ENCODE results near the gene BCAN.
"Not testable (repeated sequence)": the region's sequence is repeated elsewhere in the genome, so short reads cannot be mapped to it uniquely, and the experiment has no call there.

The BCAN gene

DNA sequence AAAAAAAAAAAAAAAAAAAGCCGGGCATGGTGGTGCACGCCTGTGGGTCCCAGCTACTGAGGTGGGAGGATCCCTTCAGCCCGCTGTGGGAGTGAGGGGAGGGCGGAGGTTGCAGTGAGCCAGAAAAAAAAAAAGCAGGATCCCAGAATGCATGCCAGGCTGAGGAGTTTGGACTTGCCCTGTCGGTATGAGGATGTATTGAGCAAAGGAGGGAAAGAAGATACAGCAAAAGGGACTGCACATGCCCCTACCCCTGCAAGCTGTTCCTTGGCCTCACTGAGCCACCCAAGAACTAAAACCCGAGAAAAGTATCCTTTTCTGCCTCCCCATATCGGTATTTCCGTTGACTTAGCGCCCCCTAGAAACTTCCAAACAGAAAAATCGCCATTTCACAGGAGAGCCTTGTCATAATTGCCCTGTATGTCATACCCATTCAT is 39.3 kb upstream of the BCAN start:
- Mint-ChIP-seq H3K4me3 (peak overlapping the region; percentile 10), H3K27me3 (peaks cover 1% of the 10 kb centered on the region), H3K27ac (no peak overlapping the region), H3K36me3 (ENCODE audit: low read depth) (peaks cover 21% of the 10 kb centered on the region), H3K4me1 (ENCODE audit: low read depth) (peaks cover 28% of the 10 kb centered on the region), H3K9me3 (no peaks in the 10 kb centered on the region)
- intact Hi-C loops (cut with micrococcal nuclease) = no loop called here

DNA sequence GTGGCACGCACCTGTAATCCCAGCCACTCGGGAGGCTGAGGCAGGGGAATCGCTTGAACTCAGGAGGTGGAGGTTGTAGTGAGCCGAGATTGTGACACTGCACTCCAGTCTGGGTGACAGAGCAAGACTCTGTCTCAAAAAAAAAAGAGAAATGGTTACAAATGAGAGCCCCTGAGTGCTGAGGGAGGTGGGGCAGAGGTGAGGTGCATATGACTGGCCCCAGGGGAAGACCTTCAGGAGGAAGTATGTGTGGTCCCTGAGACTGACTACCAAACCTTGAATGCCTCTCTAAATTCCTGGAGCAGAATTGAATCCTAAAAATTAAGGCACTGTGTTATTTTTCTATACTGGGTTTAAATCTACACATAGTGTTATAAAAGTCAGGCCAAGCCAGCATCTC is 34.6 kb upstream of the BCAN start:
- H3K27ac Mint-ChIP-seq; H3K4me3 Mint-ChIP-seq; H3K9me3 Mint-ChIP-seq; H3K36me3 Mint-ChIP-seq (ENCODE audit: low read depth): not testable (repeated sequence)
- Mint-ChIP-seq H3K4me1 (ENCODE audit: low read depth) (peaks cover 16% of the 10 kb centered on the region), H3K27me3 (peaks cover 24% of the 10 kb centered on the region)
- intact Hi-C loops (cut with micrococcal nuclease) = loop anchor here (5.0 kb wide), 1 partner anchor 220 kb away; no protein-coding TSS in a partner anchor

DNA sequence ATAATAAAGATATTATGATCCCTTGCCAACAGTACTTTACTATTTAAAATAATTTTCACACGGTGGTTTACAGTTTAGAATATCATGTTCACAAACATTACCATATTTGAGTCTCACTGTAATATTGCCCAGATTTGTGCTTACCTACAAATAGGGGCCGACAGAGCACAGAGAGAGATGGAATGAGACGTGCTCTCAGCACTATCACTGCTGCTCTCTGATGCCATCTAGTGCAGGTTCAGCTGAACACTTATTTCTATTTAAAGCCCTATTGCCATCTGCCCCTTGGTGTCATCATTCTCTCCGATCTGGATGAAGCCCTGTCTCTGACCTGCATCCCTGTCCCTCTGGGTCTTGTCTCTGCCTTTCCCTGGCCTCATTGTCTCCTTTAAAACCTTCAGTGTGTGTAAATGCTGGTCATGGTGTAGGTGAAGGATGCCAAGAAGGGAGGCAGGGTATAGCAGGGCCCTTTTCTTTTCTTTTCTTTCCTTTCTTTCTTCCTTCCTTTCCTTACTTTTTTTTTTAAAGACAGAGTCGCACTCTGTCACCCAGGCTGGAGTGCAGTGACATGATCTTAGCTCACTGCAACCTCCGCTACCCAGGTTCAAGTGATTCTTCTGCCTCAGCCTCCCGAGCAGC is 33.8 kb upstream of the BCAN start:
- no peak overlapping the region for H3K4me3 Mint-ChIP-seq
- H3K27ac Mint-ChIP-seq = no peak overlapping the region

DNA sequence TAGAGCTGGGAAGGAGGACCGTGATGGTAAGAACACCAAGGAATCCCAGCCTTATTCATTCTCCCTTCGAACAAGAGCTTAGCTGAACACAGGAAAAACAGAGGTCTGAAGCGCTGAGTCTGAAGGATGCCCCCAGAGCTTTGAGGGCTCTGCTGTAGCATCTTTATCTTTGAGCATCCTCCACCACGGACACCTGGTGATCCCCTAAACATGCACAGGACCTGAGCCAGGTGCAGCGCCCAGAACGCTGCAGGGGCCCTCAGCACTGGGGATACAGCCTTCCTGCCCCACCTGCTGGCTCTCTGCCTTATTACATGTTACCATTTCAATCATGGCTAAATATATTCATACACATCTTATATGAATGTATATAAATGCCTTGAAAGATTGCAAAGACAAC is 32.9 kb upstream of the BCAN start:
- Mint-ChIP-seq H3K27ac (no peak overlapping the region), H3K4me1 (ENCODE audit: low read depth) (peaks cover 18% of the 10 kb centered on the region), H3K27me3 (peaks cover 30% of the 10 kb centered on the region), H3K4me3 (no peak overlapping the region), H3K36me3 (ENCODE audit: low read depth) (no peaks in the 10 kb centered on the region), H3K9me3 (no peaks in the 10 kb centered on the region)
- intact Hi-C loops (cut with micrococcal nuclease) = loop anchor here (1.0 to 5.0 kb wide), 3 partner anchors 25 to 222 kb away; no protein-coding TSS in a partner anchor

More for the DNA sequence above, 33.8 kb upstream of the BCAN start:
- Mint-ChIP-seq H3K9me3 (no peaks in the 10 kb centered on the region), H3K27me3 (peaks cover 30% of the 10 kb centered on the region), H3K36me3 (ENCODE audit: low read depth) (no peaks in the 10 kb centered on the region), H3K4me1 (ENCODE audit: low read depth) (peaks cover 18% of the 10 kb centered on the region)
- intact Hi-C loops (cut with micrococcal nuclease) = loop anchor here (1.0 to 5.0 kb wide), 3 partner anchors 24 to 221 kb away; no protein-coding TSS in a partner anchor

DNA sequence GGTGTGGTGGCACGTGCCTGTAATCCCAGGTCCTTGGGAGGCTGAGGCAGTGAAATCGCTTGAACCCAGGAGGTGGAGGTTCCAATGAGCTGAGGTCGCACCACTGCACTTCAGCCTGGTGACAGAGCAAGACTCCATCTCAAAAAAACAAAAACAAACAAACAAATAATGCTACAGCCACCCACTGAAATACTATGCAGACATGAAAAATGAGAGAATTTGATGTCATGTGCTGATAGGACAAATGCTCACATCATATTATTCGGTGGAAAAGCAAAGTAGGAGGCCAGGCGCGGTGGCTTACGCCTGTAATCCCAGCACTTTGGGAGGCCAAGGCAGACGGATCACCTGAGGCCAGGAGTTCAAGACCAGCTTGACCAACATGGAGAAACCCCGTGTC is 31.8 kb upstream of the BCAN start:
- H3K9me3 Mint-ChIP-seq; H3K4me3 Mint-ChIP-seq; intact Hi-C loops (cut with micrococcal nuclease); H3K27ac Mint-ChIP-seq; H3K36me3 Mint-ChIP-seq (ENCODE audit: low read depth): not testable (repeated sequence)
- Mint-ChIP-seq H3K27me3 (peaks cover 39% of the 10 kb centered on the region), H3K4me1 (ENCODE audit: low read depth) (peaks cover 15% of the 10 kb centered on the region)

DNA sequence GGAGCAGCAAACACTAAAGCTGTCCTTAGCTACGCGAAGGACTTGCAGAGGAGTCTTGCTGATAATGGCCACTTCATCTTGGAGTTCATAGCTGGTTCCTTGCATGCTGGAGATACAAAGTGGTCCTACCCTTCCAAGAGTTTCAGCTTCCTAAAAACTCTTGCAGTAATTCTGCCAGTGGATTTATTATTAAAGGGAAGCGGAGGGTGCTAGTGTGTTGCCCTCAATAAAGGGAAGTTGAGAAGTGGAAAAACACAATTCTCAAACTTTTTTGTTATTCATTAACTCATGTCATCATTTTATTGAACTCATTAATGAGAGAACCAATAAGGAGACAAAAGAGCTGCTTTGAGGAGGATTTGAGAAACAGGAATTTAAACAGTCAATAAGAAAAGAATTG is 29.3 kb upstream of the BCAN start:
- Mint-ChIP-seq H3K27me3 (peaks cover 60% of the 10 kb centered on the region), H3K36me3 (ENCODE audit: low read depth) (no peaks in the 10 kb centered on the region), H3K4me3 (no peak overlapping the region), H3K27ac (no peak overlapping the region), H3K4me1 (ENCODE audit: low read depth) (peaks cover 21% of the 10 kb centered on the region), H3K9me3 (no peaks in the 10 kb centered on the region)
- intact Hi-C loops (cut with micrococcal nuclease) = no loop called here

DNA sequence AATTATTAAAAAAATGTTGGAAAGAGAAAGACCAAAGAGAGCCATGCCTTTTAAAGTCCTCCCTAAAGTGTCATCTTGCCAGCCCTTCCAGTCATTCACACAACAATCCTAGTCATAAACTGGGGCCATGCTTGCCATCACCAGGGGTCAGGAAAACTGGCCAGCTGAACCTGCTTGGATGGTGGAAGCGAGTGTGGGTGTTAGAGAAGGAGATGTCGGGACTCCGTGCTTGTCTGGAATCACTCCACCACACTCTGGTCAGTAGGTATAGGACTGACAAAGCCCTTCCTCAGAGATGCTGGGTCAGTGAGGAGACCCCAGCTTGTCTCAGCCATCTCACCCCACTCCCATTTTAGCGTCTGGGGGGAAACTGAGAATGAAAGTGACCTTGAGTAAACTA is 26.0 kb upstream of the BCAN start:
- Mint-ChIP-seq H3K27me3 (peaks cover 78% of the 10 kb centered on the region), H3K27ac (no peak overlapping the region), H3K4me1 (ENCODE audit: low read depth) (peaks cover 15% of the 10 kb centered on the region), H3K9me3 (no peaks in the 10 kb centered on the region), H3K4me3 (no peak overlapping the region), H3K36me3 (ENCODE audit: low read depth) (no peaks in the 10 kb centered on the region)
- intact Hi-C loops (cut with micrococcal nuclease) = no loop called here

DNA sequence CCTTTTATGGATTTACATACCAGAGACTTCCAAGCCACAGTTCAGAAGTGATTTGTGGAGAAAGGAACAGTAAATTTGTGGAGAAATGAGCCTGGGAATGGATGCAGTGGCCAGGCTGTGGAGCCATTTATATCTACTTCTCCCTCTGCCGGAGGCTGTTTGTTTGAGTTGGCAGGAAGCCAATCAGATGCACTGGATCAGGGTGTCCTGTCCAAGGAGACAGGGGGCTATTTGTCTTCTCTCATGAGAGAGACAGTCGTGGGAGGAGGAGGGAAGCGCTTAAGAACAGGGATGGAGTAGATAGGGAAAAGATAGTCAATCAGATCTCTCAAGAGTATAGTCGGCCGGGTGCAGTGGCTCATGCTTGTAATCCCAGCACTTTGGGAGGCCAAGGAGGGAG is 25.5 kb upstream of the BCAN start:
- Mint-ChIP-seq H3K27ac (no peak overlapping the region), H3K27me3 (peaks cover 79% of the 10 kb centered on the region), H3K9me3 (no peaks in the 10 kb centered on the region), H3K4me3 (no peak overlapping the region), H3K36me3 (ENCODE audit: low read depth) (no peaks in the 10 kb centered on the region), H3K4me1 (ENCODE audit: low read depth) (peaks cover 15% of the 10 kb centered on the region)
- intact Hi-C loops (cut with micrococcal nuclease) = no loop called here

DNA sequence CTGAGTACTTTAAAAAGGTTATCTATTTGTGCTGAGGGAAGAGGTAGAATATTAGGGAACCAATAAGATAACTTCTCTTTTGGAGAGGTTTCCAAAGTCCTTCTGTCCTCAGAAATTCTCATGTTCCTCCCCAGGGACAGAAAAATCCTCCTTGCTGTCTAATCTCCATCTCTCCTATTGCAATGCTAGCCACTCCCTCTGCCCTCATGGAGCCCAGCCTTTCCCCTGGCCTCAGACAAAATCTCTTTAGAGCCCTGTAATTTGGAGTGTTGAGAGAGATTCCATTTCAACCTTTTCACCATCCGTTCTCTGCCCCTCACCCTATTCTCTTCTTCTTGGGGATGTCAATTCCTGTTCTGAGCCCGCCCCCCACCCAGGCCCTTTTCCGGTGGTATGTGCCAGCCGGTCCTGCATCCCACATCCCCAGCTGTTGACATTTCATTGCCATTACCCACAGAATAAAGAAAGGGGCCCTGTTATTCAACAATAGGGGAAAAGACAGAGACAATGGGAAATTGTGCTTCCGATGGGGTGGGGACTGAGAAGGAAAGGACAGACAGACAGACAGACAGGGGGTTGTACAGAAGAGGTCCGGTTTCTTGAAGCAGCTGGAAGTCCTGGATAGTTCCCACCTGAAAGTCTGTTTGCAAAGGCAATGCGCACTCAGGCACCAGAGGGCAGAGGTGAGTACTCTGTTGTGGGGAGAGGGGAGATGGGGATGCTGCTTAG is 22.9 kb upstream of the BCAN start, which contains the start of gene HAPLN2:
Gene HAPLN2, plus strand, starts transcription at position 563 of the 729 bp plus-strand sequence. CDS start 4,076 bp downstream, outside the sequence.
- H3K4me1 Mint-ChIP-seq (ENCODE audit: low read depth) = peaks cover 8% of the 10 kb centered on the region
- no peak within 1 kb of the TSS for H3K4me3 Mint-ChIP-seq
- H3K9me3 Mint-ChIP-seq = no peaks in the 10 kb centered on the region
- no peaks in the 10 kb centered on the region for H3K36me3 Mint-ChIP-seq (ENCODE audit: low read depth)
- no peak within 1 kb of the TSS for H3K27ac Mint-ChIP-seq
- intact Hi-C loops (cut with micrococcal nuclease) = no loop called here
- peaks cover 88% of the 10 kb centered on the region for H3K27me3 Mint-ChIP-seq

DNA sequence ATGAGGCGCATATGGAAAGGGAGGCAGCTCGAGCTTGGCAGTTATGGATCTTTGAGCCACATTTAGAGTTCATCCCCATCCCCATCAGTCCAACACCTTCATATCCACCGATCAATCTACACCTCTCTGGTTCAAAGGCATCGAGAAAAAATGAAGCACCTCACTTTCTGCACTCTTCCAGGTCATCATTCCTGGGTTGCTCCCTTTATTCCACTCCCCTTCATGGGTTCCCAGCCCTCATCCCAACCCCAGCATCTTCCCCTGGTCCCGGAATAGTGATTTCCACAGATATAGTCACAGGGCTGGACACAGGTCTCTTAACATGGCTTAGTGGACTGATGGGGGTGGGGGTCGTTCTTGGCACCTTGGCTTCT is 22.3 kb upstream of the BCAN start:
- Mint-ChIP-seq H3K27ac (no peak overlapping the region), H3K4me1 (ENCODE audit: low read depth) (peaks cover 14% of the 10 kb centered on the region), H3K9me3 (no peaks in the 10 kb centered on the region), H3K27me3 (peaks cover 88% of the 10 kb centered on the region), H3K36me3 (ENCODE audit: low read depth) (no peaks in the 10 kb centered on the region), H3K4me3 (no peak overlapping the region)
- intact Hi-C loops (cut with micrococcal nuclease) = no loop called here

DNA sequence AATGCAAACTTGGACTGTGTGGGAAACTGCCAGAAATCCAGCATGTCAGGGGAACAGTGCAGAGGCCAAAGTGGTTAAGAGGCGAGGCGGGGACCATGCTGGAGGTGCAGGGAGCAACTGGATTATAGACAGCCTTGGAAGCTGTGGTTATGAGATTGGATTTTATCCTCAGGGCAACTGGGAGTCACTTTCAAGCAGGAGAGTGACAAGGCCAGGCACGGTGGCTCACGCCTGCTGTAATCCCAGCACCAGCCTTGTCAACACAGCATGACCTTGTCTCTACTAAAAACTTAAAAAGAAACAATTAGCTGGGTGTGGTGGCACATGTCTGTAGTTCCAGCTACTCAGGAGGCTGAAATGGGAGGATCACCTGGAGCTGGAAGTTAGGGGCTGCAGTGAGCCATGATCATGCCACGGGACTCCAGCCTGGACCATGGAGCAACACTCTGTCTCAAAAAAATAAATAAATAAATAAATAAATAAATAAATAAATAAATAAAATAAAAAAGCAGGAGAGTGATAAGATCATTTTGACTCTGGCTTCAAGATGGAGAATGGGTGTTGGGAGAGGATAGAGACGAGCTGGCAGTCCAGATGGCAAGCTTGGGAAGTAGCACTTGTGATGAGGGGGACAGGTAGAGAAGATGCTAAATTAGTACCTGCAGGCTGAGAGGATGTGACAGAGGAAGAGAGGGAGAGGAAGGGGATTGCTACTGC is 19.2 kb upstream of the BCAN start:
- H3K27me3 Mint-ChIP-seq = peaks cover 87% of the 10 kb centered on the region
- intact Hi-C loops (cut with micrococcal nuclease) = no loop called here
- peaks cover 15% of the 10 kb centered on the region for H3K4me1 Mint-ChIP-seq (ENCODE audit: low read depth)
- H3K36me3 Mint-ChIP-seq (ENCODE audit: low read depth) = no peaks in the 10 kb centered on the region
- no peak overlapping the region for H3K4me3 Mint-ChIP-seq
- H3K27ac Mint-ChIP-seq = no peak overlapping the region
- no peaks in the 10 kb centered on the region for H3K9me3 Mint-ChIP-seq

DNA sequence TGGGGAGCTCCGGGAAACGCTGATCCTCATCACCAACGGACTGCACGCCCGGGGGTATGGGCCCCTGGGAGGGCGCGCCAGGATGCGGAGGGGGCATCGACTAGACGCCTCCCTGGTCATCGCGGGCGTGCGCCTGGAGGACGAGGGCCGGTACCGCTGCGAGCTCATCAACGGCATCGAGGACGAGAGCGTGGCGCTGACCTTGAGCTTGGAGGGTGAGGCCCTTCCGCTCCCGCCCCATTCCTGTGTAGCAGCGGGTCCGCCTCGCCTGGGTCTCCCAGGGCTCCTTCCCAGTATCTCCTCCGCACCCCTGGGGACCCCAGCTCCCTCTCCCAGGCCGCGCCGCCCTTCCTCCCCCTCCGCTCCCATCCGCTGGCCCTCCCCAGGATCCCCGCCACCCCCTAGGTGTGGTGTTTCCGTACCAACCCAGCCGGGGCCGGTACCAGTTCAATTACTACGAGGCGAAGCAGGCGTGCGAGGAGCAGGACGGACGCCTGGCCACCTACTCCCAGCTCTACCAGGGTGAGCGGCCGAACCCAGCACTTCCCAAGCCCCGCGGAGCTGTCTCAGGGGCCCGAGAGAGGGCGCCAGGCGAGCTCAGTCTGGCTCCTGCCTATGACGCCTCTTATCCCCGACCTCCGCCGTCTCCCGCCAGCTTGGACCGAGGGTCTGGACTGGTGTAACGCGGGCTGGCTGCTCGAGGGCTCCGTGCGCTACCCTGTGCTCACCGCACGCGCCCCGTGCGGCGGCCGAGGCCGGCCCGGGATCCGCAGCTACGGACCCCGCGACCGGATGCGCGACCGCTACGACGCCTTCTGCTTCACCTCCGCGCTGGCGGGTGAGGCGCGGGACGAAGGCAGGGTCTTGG is 17.7 kb upstream of the BCAN start:
- Mint-ChIP-seq H3K36me3 (ENCODE audit: low read depth) (no peaks in the 10 kb centered on the region), H3K4me3 (peak overlapping the region; percentile 62), H3K4me1 (ENCODE audit: low read depth) (peaks cover 15% of the 10 kb centered on the region), H3K27me3 (peaks cover 89% of the 10 kb centered on the region), H3K9me3 (no peaks in the 10 kb centered on the region), H3K27ac (no peak overlapping the region)
- intact Hi-C loops (cut with micrococcal nuclease) = no loop called here

DNA sequence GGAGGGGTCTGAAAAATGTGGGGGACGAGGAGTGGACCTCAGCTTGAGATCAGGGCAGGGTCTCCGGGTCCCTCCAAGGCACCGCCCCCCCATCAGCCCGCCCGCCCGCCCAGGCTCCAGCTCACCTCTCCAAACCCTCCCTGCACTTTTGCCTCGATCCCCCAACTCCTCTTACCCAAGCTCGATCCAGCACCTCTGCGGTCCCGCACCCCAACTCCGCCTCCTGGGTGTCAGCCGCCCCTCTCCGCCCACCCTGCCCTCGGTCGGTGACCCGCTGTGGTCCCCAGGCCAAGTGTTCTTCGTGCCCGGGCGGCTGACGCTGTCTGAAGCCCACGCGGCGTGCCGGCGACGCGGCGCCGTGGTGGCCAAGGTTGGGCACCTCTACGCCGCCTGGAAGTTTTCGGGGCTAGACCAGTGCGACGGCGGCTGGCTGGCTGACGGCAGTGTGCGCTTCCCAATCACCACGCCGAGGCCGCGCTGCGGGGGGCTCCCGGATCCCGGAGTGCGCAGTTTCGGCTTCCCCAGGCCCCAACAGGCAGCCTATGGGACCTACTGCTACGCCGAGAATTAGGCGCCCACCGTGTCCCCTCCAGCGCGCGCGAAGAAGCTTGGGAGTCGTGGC is 17.0 kb upstream of the BCAN start:
- Mint-ChIP-seq H3K9me3 (no peaks in the 10 kb centered on the region), H3K4me3 (peak overlapping the region; percentile 62), H3K27ac (no peak overlapping the region), H3K4me1 (ENCODE audit: low read depth) (peaks cover 15% of the 10 kb centered on the region), H3K36me3 (ENCODE audit: low read depth) (no peaks in the 10 kb centered on the region), H3K27me3 (peaks cover 89% of the 10 kb centered on the region)
- intact Hi-C loops (cut with micrococcal nuclease) = no loop called here

All from dendritic cell treated with granulocyte-macrophage colony-stimulating factor and Interleukin-4, amounts not matched to agents 40 ng/mL and 50 ng/mL, for 4 days (primary cell).